HUDEP-2 (cell line): ENCODE results near the gene RAD51B.

Experiments
- DNase-seq, 76 experiments: peaks; one replicate each; lab custom pipeline; 2025; ENCODE audit not compliant: unreplicated experiment in 76 of 76; lab: John Stamatoyannopoulos, UW

Gene RAD51B

GRCh38 chr14:68630611-68631393 is 811.2 kb downstream of the RAD51B start:
- DNase-seq: no peak

- DNase-seq: no peak
Observed at GRCh38 chr14:68631394-68632053, 811.9 kb downstream of the RAD51B start.

DNA sequence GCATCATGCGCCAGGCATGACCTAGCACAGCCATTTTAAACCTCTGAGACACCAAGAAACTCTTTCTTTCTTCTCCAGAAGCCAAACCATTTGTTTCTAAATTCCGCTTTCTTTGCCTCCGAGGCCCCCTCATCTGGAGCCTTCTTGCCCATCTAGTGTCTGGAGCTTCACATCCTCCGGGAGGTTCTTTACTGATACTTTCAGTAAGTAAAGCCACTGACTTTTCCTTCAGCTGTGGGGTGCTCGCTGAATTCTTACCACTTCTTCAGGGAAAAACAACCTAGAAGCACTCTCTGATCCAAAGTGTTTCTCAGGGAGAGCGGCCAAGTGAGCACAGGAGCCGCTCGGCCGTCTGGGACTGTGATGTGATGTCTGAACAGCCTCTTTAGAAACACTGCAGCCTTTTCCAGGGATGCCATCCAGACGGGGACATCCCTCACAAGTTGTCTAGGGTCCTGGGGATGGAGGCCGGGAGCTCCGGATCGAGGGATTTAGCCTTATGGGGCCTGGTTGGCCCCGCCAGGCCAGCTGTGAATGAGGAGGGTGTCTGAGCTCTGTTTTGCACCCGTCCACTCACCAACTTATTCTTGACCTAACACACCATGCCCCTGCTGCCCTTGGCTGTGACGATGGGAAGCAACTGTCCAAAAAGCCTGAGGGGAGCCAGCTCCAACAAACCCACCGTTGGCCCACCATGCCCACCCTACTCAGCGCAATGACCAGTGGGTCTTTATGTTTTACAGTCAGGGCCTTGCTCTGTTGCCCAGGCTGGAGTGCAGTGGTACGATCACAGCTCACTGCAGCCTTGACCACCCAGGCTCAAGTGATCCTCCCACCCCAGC is 812.7 kb downstream of the RAD51B start:
- no peak for DNase-seq

DNA sequence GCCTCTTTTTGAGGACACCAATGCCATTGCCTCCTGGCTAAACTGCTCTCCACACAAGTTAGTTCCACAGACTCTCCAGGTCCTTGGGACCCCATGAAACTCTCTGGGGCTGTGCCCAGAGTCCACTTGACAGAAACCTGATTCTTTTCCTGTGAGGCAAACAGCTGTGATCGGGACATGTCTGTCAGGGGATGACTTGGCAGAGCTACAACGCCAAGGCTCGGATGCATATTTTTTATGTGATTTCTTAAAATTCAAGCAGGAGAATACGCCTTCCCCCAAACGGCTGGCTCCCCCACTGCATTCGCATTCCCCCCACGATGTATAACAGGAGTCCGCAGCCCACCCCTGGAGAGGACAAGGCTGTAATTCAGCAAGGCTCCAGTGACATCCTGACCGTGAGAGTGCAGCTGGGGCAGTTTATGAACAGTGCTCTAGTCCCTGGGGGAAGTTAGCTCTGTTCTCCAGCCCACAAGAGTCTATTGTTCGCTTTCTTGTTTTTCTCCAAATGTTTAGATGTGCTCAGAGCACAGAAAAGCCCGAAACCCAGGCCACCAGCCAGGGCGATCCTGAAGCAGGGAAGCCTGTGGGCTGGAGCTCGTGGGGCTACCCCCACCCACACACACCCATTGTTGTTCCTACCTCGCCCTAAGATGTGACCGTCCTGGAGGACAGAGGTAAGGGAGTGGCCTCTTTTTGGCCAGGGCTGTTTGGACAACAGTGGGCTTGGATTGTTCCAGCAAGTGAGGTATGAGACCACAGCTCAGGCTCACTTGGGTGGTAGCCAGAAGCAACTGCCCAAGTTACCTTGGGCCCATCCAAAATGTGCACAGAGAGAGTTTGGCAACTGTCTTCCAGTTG is 813.8 kb downstream of the RAD51B start:
- DNase-seq: no peak

DNA sequence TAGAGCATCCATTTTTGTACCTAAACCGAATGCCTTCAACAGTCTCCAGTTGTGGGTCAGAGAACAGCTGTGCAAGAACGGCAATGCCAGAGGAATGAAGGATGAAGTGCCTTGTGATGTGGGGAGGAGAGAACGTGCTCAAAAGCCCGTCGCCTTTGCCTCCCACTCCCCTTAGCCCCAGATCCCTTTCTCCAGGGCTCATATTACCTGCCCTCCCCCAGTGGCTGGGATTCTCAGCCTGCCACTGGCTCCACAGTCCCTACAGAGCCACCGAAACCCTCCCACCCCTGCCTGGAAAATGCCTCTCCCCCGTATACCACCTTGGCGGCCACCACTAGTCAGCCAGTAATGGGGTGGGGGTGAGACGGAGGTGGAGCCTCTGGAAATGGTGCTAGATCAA is 814.8 kb downstream of the RAD51B start:
- no peak for DNase-seq

DNA sequence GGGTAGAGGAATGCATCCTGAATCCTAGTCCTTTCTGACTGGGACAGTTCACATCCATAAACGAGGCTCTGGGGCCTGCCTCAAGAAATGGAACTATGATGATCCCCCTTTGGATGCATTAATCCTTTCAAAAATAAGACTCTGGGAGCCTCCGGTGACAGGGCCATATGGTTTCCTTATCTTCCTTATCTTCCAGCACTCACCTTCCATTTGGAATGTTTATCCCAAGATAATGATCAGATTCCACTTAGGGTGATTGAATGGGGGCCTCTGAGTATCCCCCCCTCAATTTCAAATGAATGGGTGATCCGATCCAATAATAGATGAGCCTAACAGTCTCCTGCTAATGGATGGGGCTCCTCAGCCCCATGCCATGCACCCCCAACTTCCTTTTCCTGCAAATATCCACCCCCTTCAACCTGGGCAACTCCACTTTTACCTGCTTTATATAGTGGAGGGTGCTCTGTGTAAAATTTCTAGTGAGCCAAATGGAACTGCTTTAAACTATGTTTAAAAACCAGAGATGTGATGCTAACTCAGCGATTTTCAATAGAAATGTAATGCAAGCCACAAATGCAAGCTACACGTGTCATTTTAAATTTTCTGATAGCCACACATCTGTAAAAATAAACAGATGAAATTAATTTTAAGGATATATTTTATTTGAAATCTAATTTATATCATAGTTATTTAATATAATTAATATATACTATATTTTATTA is 815.5 kb downstream of the RAD51B start:
- DNase-seq: no peak

DNA sequence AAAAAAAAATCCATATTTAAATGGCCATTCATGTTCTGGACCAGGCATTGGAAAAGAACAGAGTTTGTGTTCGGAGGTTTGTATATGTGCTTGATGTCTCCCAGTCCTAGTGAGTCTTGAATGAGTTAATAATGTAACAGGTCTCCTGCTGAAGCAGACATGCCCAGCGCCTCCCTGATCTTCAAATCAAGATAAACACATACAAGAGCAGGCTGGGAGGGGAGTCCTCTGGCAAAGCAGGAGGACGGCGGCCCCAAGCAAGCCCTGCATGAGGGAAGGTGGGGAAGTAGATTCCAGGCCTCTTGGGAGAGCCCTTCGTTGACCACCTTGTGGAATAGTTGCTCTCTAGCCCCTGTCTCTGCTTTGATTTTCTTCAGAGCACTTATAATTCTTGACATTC is 817.0 kb downstream of the RAD51B start:
- no peak for DNase-seq

DNA sequence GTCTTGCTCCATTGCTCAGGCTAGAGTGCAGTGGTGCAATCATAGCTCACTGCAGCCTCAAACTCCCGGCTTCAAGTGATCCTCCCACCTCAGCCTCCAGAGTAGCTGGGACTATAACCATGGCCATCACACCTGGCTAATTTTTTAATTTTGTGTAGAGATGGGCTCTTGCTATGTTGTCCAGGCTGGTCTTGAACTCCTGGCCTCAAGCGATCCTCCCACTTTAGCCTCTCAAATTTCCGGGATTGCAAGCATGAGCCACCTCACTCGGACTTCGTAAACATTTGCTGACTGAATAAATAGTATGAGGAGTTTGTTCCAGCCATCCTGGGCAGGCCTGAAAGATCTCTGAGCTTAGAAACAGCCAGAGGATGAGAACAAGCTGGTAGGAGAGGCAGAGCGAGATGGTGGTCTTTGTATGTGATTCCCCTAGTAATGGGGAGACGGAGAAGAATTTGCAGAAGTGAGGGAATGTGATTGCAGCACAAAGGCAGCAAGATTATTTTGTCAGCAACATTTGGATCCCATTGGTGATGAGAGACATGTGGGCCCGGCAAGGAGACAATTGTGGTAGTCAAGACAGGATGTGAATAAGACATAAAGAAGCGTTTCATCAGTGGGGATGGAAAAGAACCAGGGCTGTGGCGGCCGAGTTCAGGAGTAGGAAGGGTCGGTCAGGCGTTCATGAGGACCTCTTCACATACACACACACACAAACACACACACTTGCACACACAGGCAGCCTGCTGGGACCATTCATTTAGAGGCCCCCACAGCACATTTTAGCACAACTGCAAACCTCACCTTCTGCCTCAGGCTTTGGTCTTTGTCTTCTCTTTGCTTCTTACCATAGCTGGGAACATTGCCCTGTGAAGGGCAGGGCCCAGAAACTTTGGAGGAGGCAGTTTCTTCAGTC is 817.8 kb downstream of the RAD51B start:
- DNase-seq: no peak

DNA sequence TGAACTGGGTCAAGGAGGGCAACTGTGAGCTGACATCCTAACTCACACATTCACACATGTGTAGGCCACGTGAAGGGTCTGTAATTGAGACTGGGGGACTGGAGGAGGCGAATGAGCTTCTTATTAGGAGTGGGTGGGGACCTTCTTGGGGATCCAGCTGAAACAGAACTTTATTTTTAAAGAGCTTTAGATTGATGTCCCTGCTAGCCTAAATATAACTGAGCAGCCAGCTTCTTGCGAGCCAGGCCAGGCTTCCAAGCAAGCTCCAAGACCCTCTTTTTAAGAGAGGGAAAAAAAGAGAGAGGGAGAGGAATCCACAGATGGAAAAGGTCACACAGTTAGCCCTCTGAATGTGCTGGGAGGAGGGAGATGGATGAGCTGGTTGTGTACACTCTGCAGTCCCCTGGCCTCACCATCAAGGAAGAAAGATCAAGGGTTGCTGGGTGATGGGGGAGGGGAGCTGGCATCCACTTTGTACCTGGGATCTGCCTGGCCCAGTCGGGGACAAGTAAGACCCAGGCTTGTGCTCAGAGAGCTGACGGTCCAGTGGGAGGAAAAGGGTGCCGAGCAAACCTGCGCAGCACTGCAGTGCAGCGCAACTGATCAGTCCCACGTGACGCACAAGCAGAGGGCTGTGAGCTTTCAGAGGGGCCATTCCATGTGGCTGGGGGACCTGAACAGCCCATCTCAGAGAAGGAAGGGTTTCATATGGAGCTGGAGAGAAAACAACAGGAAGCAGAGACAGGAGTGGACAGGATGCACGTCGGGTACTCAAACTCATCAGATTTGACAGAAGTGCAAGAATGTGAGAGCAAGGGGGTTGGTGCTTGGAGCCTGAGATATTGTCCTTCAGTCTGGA is 818.8 kb downstream of the RAD51B start:
- no peak for DNase-seq

DNA sequence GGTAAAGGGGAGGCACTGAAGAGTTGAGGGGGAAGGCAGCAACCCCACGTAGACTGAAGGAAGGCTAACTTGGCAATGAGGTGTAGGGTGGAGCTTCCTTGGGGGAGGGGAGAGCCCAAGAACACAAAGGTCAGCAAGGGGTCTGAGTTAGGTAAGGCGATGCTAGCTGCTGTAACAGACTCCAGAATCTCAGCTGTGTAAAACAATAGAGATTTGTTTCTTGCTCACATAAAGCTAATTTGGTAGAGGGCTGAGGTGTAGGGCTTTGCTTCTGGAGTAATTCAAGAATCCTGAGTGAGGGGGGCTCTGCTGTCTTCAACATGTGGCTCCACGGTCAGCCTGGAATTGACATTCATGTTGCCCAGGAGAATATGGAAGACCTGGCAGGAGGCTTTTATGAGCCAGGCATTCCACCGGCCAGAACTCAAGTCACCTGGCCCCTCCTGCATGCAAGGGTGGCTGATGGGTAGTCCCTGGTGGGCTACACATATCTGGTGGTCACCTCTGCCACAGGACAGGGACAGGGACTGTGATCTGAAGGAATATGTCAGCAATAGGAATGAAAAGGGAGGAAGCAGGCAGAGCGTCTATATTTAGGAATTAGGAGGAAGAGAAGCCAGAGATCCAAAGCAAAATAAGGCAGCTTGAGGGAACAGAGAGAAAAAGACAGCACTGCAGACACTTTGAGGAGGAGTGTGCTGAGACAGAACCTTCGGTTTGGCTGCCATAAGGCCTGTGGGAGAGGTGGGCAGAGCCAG is 819.6 kb downstream of the RAD51B start:
- DNase-seq: no peak

GRCh38 chr14:68639758-68640574 is 820.4 kb downstream of the RAD51B start:
- DNase-seq: no peak

- DNase-seq: no peak
Observed at GRCh38 chr14:68643673-68644072, 824.1 kb downstream of the RAD51B start.

- DNase-seq: no peak
Observed at GRCh38 chr14:68644101-68644500, 824.5 kb downstream of the RAD51B start.

DNA sequence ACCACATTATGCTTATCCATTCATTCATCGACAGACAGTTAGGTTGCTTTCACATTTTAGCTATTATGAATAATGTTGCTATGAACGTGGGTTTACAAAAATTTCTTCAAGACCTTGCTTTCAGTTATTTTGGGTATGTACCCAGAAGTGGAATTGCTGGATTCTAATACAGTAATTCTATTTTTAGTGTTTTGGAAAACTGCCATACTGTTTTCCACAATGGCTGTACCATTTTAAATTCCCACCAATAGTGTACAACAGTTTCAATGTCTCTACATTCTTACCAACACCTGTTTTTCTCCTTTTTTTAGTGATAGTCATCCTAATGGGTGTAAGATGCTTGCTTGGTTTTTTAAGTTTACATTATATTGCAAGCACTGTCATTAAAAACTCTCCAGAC is 825.8 kb downstream of the RAD51B start:
- DNase-seq: no peak

DNA sequence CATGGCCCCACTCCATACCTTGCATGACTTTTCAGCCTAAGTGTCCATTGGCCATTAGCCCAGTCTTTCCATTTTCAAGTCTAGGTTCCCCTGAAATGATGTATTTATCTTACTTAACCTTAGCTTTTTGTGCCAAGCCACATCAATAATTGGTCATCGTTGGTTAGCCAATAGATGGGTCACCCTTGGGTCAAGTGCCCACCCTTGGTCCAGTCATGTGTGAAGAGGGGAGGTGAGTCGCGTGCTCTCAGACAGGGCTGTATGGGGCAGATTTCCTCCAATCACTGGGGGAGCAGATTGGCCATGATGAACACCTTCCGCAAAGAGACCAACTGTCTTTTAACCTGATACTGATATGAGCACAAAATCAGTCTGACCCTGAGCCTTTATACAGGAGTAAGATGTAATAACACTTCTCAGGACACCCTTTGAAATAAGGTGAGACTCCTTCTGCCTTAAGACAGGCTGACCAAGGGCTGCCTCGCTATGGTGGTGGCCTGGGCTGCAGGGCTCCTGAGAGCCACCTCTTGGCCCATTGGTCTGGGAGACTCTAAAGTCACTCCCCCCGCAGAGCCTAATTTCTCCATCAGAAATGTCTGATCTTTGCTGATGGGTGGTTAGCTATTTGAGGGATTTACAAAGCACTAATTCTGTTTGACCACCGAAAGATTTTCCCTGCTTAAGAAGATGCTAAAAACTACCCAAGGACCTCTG is 830.1 kb downstream of the RAD51B start:
- DNase-seq: no peak
